HFF-Myc (cell line): ENCODE data around the gene LAMC2.

Experiments used
- DNase-seq: peaks from one replicate; pipeline ENCODE4 v3.0.0-alpha.2; 2011; ENCODE audit warnings: low read depth; ENCODE audit errors: extremely low read depth
- H3K4me3 ChIP-seq: replicated peaks from 2 replicates; pipeline ENCODE4 v1.5.1; 2011; ENCODE audit warnings: low read depth, mild to moderate bottlenecking, control low read depth, low read length
- TF ChIP-seq, protein P1 (sequence below): IDR thresholded peaks from 2 replicates; pipeline ENCODE4 v1.5.1; 2012; ENCODE audit warnings: mild to moderate bottlenecking, low read depth, low read length, control low read depth; ENCODE audit errors: missing control alignments

LAMC2 gene

DNA sequence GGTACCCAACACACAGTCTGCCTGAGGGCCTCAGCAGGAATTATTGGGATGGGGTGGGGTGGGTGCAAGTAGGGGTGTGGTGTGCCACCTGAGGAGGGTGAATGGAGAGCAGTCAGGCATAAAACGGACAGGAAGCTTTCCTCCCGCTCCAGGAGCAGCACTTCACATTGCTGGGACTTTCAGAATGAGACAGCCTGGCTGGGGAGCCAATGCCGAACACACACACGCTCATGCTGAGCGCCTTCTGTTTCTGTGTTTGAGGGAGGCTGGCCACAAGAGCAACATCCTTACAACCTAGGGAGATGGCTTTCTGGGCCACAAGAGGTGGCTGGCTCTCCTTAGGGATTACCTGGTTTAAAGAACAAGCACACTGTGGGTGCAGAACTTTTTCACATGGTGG lies 98.0 kb downstream of the LAMC2 start:
- no peak overlapping the region for H3K4me3 ChIP-seq
- DNase-seq = no peak
- TF ChIP-seq, protein P1, sequence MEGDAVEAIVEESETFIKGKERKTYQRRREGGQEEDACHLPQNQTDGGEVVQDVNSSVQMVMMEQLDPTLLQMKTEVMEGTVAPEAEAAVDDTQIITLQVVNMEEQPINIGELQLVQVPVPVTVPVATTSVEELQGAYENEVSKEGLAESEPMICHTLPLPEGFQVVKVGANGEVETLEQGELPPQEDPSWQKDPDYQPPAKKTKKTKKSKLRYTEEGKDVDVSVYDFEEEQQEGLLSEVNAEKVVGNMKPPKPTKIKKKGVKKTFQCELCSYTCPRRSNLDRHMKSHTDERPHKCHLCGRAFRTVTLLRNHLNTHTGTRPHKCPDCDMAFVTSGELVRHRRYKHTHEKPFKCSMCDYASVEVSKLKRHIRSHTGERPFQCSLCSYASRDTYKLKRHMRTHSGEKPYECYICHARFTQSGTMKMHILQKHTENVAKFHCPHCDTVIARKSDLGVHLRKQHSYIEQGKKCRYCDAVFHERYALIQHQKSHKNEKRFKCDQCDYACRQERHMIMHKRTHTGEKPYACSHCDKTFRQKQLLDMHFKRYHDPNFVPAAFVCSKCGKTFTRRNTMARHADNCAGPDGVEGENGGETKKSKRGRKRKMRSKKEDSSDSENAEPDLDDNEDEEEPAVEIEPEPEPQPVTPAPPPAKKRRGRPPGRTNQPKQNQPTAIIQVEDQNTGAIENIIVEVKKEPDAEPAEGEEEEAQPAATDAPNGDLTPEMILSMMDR = no peak

DNA sequence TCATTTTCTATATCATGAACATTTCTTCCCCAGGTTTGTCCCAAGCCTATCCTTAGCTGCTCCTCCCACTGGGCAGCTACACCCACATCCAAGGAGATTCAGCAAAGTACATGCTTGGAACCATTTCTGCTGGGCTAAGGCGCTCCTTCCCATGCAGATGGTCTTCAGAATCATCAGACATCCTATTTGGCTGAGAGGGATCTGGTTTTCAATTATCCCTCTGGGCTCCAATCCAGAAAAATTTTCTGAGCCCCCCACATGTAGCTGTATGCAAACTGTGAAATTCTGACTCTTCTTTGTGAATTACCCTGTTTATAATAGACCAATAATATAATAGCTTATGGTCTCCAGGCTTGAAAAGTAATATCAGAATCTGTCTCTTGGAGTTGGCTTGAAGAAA lies 99.2 kb downstream of the LAMC2 start:
- no peak for DNase-seq
- TF ChIP-seq, protein P1 = no peak
- H3K4me3 ChIP-seq = no peak overlapping the region

DNA sequence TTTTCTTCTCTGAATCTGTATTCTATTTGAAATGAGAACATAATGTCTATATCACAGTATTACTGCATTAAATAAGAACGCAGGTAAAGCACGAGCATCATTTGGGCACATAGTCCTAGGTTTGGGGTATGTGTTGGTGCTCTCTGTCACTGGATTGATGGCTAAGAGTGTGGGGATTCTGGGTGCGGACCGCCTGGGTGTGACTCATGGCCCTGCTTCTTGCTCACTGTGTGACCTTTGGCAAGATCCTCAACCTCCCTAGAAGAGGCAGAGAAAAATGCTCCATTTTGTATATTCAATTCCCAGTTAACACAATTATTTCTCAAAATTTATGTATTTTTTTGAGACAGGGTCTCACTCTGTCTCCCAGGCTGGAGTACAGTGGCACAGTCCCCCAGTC lies 99.7 kb downstream of the LAMC2 start:
- TF ChIP-seq, protein P1 = no peak
- no peak overlapping the region for H3K4me3 ChIP-seq
- no peak for DNase-seq

DNA sequence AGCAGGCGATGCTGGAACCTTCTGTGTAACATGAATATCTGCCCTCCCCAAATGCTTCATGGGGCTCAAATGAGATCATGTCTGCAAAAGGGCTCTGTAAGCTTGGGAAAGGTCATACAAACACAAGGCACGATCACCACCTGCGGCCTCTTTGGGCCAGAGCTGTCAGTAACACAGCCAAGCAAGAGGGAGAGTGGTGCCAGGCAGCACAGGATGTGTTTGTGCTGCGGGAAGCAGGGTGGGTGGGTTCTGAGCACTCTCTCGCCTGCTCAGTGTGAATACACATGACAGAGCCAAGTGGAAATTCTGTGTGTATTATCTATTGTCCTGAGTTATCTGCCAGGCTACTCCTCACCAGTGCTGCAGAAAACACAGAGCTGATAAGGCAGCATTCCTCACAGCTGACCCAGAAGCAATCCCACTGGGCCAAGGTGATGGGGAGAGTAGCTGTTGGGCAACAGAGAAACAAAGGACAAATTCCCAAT lies 101.2 kb downstream of the LAMC2 start:
- no peak overlapping the region for H3K4me3 ChIP-seq
- TF ChIP-seq, protein P1 = no peak
- no peak for DNase-seq

DNA sequence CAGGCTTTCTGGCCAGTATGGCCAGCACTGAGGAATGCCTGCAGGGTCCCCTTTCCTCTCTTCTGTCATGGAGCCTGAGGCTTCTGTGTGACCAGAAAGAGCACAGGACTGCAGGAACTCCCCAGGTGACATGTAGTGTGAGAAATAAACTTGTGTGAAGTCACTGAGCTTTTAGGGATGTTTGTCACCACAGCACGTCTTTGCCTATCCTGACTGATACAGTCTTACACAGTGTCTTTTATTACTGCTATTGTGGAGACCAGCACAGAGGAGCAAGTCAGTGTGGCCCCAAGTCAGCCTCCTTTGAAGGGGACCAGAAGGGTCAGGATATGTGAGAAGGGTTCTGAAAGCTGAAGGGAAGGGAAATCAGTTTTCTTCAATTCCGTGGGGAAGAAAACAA lies 102.5 kb downstream of the LAMC2 start:
- H3K4me3 ChIP-seq = no peak overlapping the region
- no peak for DNase-seq
- TF ChIP-seq, protein P1 = no peak

DNA sequence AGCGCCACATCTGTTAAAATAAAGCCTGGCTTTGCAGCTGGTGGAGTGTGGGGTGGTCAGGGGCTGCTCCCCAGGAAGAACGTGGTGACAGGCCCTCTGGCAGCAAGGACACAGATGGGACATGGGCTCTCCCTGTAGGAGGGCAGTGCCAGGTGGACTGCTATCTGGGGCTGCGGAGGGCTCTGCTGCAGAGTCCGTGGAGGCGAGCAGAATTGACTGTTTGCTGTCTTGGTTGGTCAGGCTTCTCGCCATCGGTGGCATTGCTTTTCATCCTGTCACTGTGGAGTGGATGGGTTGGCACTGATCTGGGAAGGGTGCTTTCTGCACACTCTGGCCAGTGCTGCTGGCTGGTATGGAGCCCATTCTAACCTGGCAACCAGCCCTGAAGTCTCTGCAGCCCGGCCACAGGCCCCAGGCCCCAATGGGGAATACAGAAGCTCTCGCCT lies 103.0 kb downstream of the LAMC2 start:
- TF ChIP-seq, protein P1 = no peak
- DNase-seq = no peak
- H3K4me3 ChIP-seq = no peak overlapping the region

DNA sequence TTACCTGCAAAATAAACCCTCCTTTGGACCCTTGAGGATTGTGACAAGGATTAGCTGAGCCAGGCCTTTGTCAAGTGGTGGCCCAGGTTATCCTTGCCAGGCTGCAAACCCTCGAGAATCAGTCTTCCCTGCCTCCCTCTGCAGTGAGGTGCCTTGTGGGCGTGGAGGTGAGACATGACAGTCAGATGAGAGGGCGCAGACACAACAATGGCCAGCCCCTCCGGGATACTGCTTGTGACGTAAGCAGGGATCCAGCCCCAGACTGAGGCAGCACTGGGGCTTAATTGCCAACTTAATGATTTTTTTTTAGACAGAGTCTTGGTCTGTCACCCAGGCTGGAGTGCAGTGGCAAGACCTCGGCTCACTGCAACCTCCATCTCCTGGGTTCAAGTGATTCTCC lies 104.6 kb downstream of the LAMC2 start:
- DNase-seq = no peak
- TF ChIP-seq, protein P1 = no peak
- no peak overlapping the region for H3K4me3 ChIP-seq
